Measurements from ENCODE around the gene WWOX.

The WWOX gene

GRCh38 chr16:78619811-78620210 lies 520.4 kb downstream of the WWOX start:
- DNase-seq (ENCODE audit: low spot score) = no peak

GRCh38 chr16:78620291-78620690 lies 520.8 kb downstream of the WWOX start:
- DNase-seq (ENCODE audit: low spot score) = no peak

GRCh38 chr16:78623796-78624195 lies 524.3 kb downstream of the WWOX start:
- no peak for DNase-seq (ENCODE audit: low spot score)

GRCh38 chr16:78624366-78624765 lies 524.9 kb downstream of the WWOX start:
- no peak for DNase-seq (ENCODE audit: low spot score)

GRCh38 chr16:78628461-78629045 lies 529.1 kb downstream of the WWOX start:
- DNase-seq (ENCODE audit: low spot score) = no peak

GRCh38 chr16:78629173-78629572 lies 529.7 kb downstream of the WWOX start:
- DNase-seq (ENCODE audit: low spot score) = no peak

- no peak for DNase-seq (ENCODE audit: low spot score)
Observed at GRCh38 chr16:78630102-78630501, 530.6 kb downstream of the WWOX start.

- no peak for DNase-seq (ENCODE audit: low spot score)
Observed at GRCh38 chr16:78633551-78633950, 534.1 kb downstream of the WWOX start.

- no peak for DNase-seq (ENCODE audit: low spot score)
Observed at GRCh38 chr16:78635807-78636206, 536.4 kb downstream of the WWOX start.

GRCh38 chr16:78638371-78638770 lies 538.9 kb downstream of the WWOX start:
- DNase-seq (ENCODE audit: low spot score) = no peak

- DNase-seq (ENCODE audit: low spot score) = no peak
Observed at GRCh38 chr16:78639775-78640174, 540.3 kb downstream of the WWOX start.

- DNase-seq (ENCODE audit: low spot score) = no peak
Observed at GRCh38 chr16:78640886-78641285, 541.4 kb downstream of the WWOX start.

- DNase-seq (ENCODE audit: low spot score) = no peak
Observed at GRCh38 chr16:78641433-78641832, 542.0 kb downstream of the WWOX start.

- no peak for DNase-seq (ENCODE audit: low spot score)
Observed at GRCh38 chr16:78642621-78643285, 543.3 kb downstream of the WWOX start.

GRCh38 chr16:78645657-78646056 lies 546.2 kb downstream of the WWOX start:
- DNase-seq (ENCODE audit: low spot score) = no peak

- no peak for DNase-seq (ENCODE audit: low spot score)
Observed at GRCh38 chr16:78647019-78647418, 547.6 kb downstream of the WWOX start.

- no peak for DNase-seq (ENCODE audit: low spot score)
Observed at GRCh38 chr16:78647491-78647890, 548.0 kb downstream of the WWOX start.

- no peak for DNase-seq (ENCODE audit: low spot score)
Observed at GRCh38 chr16:78648517-78648916, 549.1 kb downstream of the WWOX start.

GRCh38 chr16:78650339-78651074 lies 551.1 kb downstream of the WWOX start:
- DNase-seq (ENCODE audit: low spot score) = no peak

GRCh38 chr16:78654929-78655328 lies 555.5 kb downstream of the WWOX start:
- no peak for DNase-seq (ENCODE audit: low spot score)

GRCh38 chr16:78655331-78656113 lies 556.1 kb downstream of the WWOX start:
- no peak for DNase-seq (ENCODE audit: low spot score)

- DNase-seq (ENCODE audit: low spot score) = no peak
Observed at GRCh38 chr16:78656887-78657286, 557.4 kb downstream of the WWOX start.

- no peak for DNase-seq (ENCODE audit: low spot score)
Observed at GRCh38 chr16:78659216-78659615, 559.8 kb downstream of the WWOX start.
